Measurements from ENCODE around the gene NAT16. TPM values are rescaled to one million over a fixed set of nuclear protein-coding genes. Genes with fewer than 3 reads are reported as not detected.

The NAT16 gene
- total RNA-seq, 2 experiments from 2014 or later = not detected

- no peaks in the 10 kb centered on the region for H3K36me3 Mint-ChIP-seq (ENCODE audit: low read depth)
- intact Hi-C loops (cut with DNase I, micrococcal nuclease) = no loop called here
Measured at GRCh38 chr7:101186194-101186593, 6.1 kb upstream of the NAT16 start.

GRCh38 chr7:101185258-101185839 lies 5.3 kb upstream of the NAT16 start:
- Histone ChIP-seq H3K4me3 (ENCODE audit: low read length) (no peak overlapping the region), H3K9me3 (ENCODE audit: control insufficient read depth in 1 of 2, insufficient read depth in 1 of 2, low read length in 2 of 2) (no peaks in the 10 kb centered on the region), H3K27me3 (ENCODE audit: control insufficient read depth in 1 of 2, insufficient read depth in 2 of 2, low read length in 2 of 2) (peaks cover 17 to 23% of the 10 kb centered on the region in 2 experiments), H3K36me3 (ENCODE audit: insufficient read depth, low read length) (no peaks in the 10 kb centered on the region), H3K27ac (ENCODE audit: low read depth in 1 of 2, low read length in 2 of 2) (no peak overlapping the region), H3K4me1 (ENCODE audit: insufficient read depth, low read length) (peaks cover 7% of the 10 kb centered on the region)
- Mint-ChIP-seq H3K36me3 (ENCODE audit: low read depth) (no peaks in the 10 kb centered on the region), H3K4me1 (ENCODE audit: low read depth) (no peaks in the 10 kb centered on the region), H3K9me3 (no peaks in the 10 kb centered on the region), H3K4me3 (no peak overlapping the region), H3K27ac (no peak overlapping the region), H3K27me3 (peaks cover 47% of the 10 kb centered on the region)
- CTCF ChIA-PET = interaction anchor here (1.1 to 1.6 kb wide), 2 partner anchors 11 to 59 kb away, joined by 3 to 4 read pairs; no protein-coding TSS in a partner anchor
- no peak for DNase-seq
- POLR2A ChIA-PET = no interaction called here
- TF ChIP-seq, protein P1, sequence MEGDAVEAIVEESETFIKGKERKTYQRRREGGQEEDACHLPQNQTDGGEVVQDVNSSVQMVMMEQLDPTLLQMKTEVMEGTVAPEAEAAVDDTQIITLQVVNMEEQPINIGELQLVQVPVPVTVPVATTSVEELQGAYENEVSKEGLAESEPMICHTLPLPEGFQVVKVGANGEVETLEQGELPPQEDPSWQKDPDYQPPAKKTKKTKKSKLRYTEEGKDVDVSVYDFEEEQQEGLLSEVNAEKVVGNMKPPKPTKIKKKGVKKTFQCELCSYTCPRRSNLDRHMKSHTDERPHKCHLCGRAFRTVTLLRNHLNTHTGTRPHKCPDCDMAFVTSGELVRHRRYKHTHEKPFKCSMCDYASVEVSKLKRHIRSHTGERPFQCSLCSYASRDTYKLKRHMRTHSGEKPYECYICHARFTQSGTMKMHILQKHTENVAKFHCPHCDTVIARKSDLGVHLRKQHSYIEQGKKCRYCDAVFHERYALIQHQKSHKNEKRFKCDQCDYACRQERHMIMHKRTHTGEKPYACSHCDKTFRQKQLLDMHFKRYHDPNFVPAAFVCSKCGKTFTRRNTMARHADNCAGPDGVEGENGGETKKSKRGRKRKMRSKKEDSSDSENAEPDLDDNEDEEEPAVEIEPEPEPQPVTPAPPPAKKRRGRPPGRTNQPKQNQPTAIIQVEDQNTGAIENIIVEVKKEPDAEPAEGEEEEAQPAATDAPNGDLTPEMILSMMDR (IDR thresholded peaks at IDR 0.05) = no peak
- ATAC-seq (ENCODE audit: poor library complexity) = no peak
- intact Hi-C loops (cut with DNase I, micrococcal nuclease) = no loop called here

More at GRCh38 chr7:101186194-101186593, 6.1 kb upstream of the NAT16 start:
- no peaks in the 10 kb centered on the region for H3K4me1 Mint-ChIP-seq (ENCODE audit: low read depth)
- CTCF ChIA-PET = interaction anchor here (1.1 to 1.6 kb wide), 2 partner anchors 12 to 58 kb away, joined by 3 to 4 read pairs; no protein-coding TSS in a partner anchor
- H3K27ac Mint-ChIP-seq = no peak overlapping the region
- H3K4me3 ChIP-seq (ENCODE audit: low read length) = no peak overlapping the region
- H3K4me1 ChIP-seq (ENCODE audit: insufficient read depth, low read length) = peaks cover 4% of the 10 kb centered on the region
- TF ChIP-seq, protein P1 (IDR thresholded peaks at IDR 0.05) = no peak
- peaks cover 11 to 15% of the 10 kb centered on the region in 2 experiments for H3K27me3 ChIP-seq (ENCODE audit: control insufficient read depth in 1 of 2, insufficient read depth in 2 of 2, low read length in 2 of 2)
- no peak overlapping the region for H3K4me3 Mint-ChIP-seq
- no peaks in the 10 kb centered on the region for H3K9me3 Mint-ChIP-seq
- H3K27me3 Mint-ChIP-seq = peaks cover 38% of the 10 kb centered on the region
- no peak for ATAC-seq (ENCODE audit: poor library complexity)
- no peaks in the 10 kb centered on the region for H3K36me3 ChIP-seq (ENCODE audit: insufficient read depth, low read length)
- no peak for DNase-seq
- no peak overlapping the region for H3K27ac ChIP-seq (ENCODE audit: low read depth in 1 of 2, low read length in 2 of 2)
- POLR2A ChIA-PET = no interaction called here
- H3K9me3 ChIP-seq (ENCODE audit: control insufficient read depth in 1 of 2, insufficient read depth in 1 of 2, low read length in 2 of 2) = no peaks in the 10 kb centered on the region

DNA sequence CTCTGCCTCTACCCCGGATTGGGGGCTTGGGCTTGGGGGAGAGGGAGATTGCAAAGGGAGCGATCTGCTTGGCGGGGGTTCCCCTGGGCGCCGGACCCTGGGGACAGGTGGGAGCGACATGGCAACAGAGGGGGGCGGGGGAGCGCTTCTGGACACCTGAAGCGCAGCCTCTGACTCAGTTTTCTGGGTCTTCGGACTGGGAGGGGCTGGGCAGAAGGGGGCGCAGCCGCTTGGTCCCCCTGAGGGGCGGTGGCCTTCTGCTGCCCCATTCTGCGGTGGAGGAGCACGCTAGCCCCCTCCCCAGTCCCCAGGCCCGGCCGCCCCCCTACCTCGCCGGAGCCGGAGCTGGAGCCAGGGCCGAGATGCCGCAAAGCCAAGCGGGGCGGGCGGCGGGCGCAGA lies 380 bp downstream of the NAT16 start:
- H3K27ac Mint-ChIP-seq = no peak overlapping the region
- H3K4me1 ChIP-seq (ENCODE audit: insufficient read depth, low read length) = peaks cover 22% of the 10 kb centered on the region
- intact Hi-C loops (cut with DNase I, micrococcal nuclease) = no loop called here
- no peaks in the 10 kb centered on the region for H3K9me3 Mint-ChIP-seq
- DNase-seq (no peak), ATAC-seq (ENCODE audit: poor library complexity) (no peak)
- no peak overlapping the region for H3K4me3 ChIP-seq (ENCODE audit: low read length)
- no peak overlapping the region for H3K4me3 Mint-ChIP-seq
- peaks cover 63 to 72% of the 10 kb centered on the region in 2 experiments for H3K27me3 ChIP-seq (ENCODE audit: control insufficient read depth in 1 of 2, insufficient read depth in 2 of 2, low read length in 2 of 2)
- ChIA-PET CTCF (interaction anchor here (0.5 kb wide), 1 partner anchor 36 kb away, joined by 3 read pairs; no protein-coding TSS in a partner anchor), POLR2A (no interaction called here)
- no peaks in the 10 kb centered on the region for H3K36me3 ChIP-seq (ENCODE audit: insufficient read depth, low read length)
- H3K36me3 Mint-ChIP-seq (ENCODE audit: low read depth) = no peaks in the 10 kb centered on the region
- TF ChIP-seq, protein P1 (IDR thresholded peaks at IDR 0.05) = no peak
- no peak overlapping the region for H3K27ac ChIP-seq (ENCODE audit: low read depth in 1 of 2, low read length in 2 of 2)
- H3K27me3 Mint-ChIP-seq = peaks cover 75% of the 10 kb centered on the region
- no peaks in the 10 kb centered on the region for H3K9me3 ChIP-seq (ENCODE audit: control insufficient read depth in 1 of 2, insufficient read depth in 1 of 2, low read length in 2 of 2)
- H3K4me1 Mint-ChIP-seq (ENCODE audit: low read depth) = peaks cover 5% of the 10 kb centered on the region

All from CD4-positive, alpha-beta T cell (primary cell).